WERI-Rb-1 (cell line): ENCODE data around the gene PTPN13.

Experiments used
- DNase-seq: peaks from one replicate; pipeline ENCODE4 v3.0.0-alpha.2; 2020
- H3K27ac ChIP-seq: fragments of 250-450 bp; sonication (Bioruptor Pico); 2 replicates; pipeline ENCODE4 v1.5.1; 2020; ENCODE audit warnings: mild to moderate bottlenecking, moderate library complexity
- H3K27me3 ChIP-seq: fragments of 250-450 bp; sonication (Bioruptor Pico); 2 replicates; pipeline ENCODE4 v1.5.1; 2021; ENCODE audit warnings: mild to moderate bottlenecking, low read depth, moderate library complexity; ENCODE audit not compliant: insufficient read depth, severe bottlenecking
- H3K36me3 ChIP-seq: fragments of 250-450 bp; sonication (Bioruptor Pico); 2 replicates; pipeline ENCODE4 v1.5.1; 2020; ENCODE audit warnings: mild to moderate bottlenecking, moderate library complexity
- H3K4me3 ChIP-seq: 2 replicates; pipeline ENCODE4 v1.5.1; 2011; ENCODE audit warnings: low read depth, mild to moderate bottlenecking, control low read depth, low read length
- H3K9me3 ChIP-seq: fragments of 250-450 bp; sonication (Bioruptor Pico); 2 replicates; pipeline ENCODE4 v1.5.1; 2021; ENCODE audit warnings: mild to moderate bottlenecking, moderate library complexity; ENCODE audit not compliant: severe bottlenecking
- TF ChIP-seq, protein P1 (sequence below): IDR thresholded peaks from 2 replicates; pipeline ENCODE4 v1.5.1; 2011; ENCODE audit warnings: low read depth, mild to moderate bottlenecking, control low read depth, inconsistent platforms, low read length

Gene PTPN13

DNA sequence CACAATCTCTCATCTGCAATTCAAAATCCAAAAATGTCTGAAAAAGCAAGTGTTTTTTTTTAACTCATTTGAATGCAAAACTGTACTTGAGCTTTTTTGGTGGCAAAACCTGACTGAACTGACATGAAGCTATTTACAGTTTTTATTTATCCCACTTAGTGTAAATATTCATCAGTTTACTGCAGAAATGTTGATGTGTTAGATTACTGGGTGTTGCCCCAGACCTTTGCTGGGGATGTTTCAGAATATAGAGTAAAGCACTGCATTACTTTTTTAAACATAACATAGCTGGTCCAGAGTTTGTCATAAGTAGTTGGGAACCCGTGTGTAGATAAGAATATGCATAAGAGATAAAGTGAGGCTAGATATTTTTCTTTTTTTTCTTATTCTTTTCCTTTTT, 27.3 kb downstream of the PTPN13 start:
- H3K27ac ChIP-seq, result peak overlapping the region; percentile 11; the same call in 1 of the 2 replicates
- H3K36me3 ChIP-seq, result no peaks in the 10 kb centered on the region
- no peaks in the 10 kb centered on the region for H3K9me3 ChIP-seq
- H3K4me3 ChIP-seq, result no peak overlapping the region
- TF ChIP-seq, protein P1, sequence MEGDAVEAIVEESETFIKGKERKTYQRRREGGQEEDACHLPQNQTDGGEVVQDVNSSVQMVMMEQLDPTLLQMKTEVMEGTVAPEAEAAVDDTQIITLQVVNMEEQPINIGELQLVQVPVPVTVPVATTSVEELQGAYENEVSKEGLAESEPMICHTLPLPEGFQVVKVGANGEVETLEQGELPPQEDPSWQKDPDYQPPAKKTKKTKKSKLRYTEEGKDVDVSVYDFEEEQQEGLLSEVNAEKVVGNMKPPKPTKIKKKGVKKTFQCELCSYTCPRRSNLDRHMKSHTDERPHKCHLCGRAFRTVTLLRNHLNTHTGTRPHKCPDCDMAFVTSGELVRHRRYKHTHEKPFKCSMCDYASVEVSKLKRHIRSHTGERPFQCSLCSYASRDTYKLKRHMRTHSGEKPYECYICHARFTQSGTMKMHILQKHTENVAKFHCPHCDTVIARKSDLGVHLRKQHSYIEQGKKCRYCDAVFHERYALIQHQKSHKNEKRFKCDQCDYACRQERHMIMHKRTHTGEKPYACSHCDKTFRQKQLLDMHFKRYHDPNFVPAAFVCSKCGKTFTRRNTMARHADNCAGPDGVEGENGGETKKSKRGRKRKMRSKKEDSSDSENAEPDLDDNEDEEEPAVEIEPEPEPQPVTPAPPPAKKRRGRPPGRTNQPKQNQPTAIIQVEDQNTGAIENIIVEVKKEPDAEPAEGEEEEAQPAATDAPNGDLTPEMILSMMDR, result no peak
- DNase-seq, result no peak
- H3K27me3 ChIP-seq, result no peaks in the 10 kb centered on the region

DNA sequence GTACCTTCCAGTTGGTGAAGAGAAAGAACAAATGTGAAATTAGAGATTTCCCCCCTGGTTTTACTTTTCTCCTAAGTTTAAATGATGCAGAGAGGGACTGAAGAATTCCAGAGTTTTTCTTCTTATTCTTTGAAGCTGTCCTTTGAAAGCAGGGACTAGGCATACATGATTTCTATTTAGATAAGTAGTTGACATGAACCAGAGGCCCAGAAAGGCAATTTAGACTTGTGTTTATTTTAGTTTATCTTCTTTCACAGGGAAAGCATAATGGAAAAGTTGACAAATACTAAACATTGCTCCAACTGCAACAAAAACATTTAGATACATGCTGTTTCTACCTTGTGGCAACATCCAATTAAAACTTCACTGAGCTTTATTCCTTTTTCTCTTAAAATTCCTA, 32.0 kb downstream of the PTPN13 start:
- TF ChIP-seq, protein P1, result no peak
- Histone ChIP-seq H3K9me3 (no peaks in the 10 kb centered on the region), H3K27me3 (no peaks in the 10 kb centered on the region), H3K27ac (no peak overlapping the region), H3K36me3 (no peaks in the 10 kb centered on the region; the same call in 1 of the 2 replicates), H3K4me3 (no peak overlapping the region)
- DNase-seq, result no peak

DNA sequence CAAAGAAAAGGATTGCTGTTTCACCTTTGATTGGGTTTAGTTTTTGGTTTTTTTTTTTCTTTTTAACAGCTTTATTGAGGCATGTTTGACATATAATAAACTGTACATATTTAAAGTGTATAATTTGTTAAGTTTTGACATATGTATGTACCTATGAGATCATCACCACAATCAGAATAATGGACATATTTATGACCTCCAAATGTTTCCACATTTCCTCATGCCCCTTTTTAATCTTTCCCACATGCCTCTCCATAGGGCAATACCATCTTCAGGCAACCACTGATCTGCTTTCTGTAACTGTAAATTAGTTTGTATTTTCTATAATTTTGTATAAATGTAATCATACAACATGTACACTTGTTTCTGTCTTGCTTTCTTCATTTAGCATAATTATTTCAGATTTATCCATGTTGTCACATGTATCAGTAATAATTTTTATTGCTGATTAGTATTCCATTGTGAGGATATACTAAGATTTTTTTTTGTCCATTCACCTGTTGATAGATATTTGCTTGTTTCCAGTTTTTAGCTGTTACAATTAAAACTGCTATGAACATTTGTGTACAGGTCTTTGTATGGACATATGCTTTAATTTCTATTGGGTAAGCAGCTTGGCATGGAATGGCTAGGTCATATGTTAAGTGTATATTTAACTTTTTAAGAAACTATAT, 33.5 kb downstream of the PTPN13 start:
- TF ChIP-seq, protein P1, result no peak
- Histone ChIP-seq H3K27ac (no peak overlapping the region), H3K36me3 (no peaks in the 10 kb centered on the region; the same call in 1 of the 2 replicates), H3K27me3 (no peaks in the 10 kb centered on the region), H3K4me3 (no peak overlapping the region), H3K9me3 (no peaks in the 10 kb centered on the region)
- no peak for DNase-seq

DNA sequence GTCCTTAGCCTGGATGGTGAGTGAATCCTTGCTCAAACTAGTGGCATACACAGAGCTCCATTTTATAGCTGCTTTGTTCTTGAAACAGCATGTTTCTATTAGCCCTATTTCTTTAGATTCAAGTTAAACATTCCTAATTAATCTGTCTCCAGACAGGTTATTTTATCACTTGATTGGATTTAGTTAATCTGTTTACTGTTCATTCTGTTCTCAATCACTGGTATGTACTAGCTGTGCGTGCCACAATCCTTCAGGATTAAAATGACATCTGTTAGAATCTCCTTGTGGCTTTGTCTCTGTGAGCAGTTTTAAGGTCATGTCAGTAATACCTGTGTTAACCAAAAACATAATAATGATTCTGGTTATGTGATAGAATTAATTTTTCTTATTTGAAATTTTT, 36.5 kb downstream of the PTPN13 start:
- peaks cover 3% of the 10 kb centered on the region for H3K9me3 ChIP-seq
- peak overlapping the region; percentile 69 for H3K27ac ChIP-seq
- DNase-seq, result peak; percentile 61
- H3K27me3 ChIP-seq, result no peaks in the 10 kb centered on the region
- H3K36me3 ChIP-seq, result peaks cover 11% of the 10 kb centered on the region
- H3K4me3 ChIP-seq, result no peak overlapping the region
- TF ChIP-seq, protein P1, result no peak

DNA sequence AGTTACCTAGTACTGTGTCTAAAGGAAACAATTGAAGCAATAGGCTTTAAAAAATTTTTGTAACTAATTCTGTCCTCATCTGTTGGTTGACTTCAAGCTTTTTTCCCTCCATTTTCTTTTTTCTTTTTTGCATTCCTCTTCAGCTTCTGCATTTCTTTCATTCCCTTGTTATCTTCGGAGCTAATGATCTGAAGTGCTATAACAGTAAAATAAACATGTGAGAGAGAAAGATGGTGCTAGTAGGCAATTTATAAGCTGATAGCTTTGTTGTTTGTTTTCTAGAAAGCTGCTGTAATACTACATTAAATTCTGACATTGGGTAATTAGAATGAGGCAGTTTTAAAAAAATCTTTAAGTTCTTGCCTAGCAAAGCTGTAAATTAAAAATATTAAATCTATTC, 37.1 kb downstream of the PTPN13 start:
- TF ChIP-seq, protein P1, result no peak
- H3K27me3 ChIP-seq, result no peaks in the 10 kb centered on the region
- H3K4me3 ChIP-seq, result no peak overlapping the region
- H3K27ac ChIP-seq, result peak overlapping the region; percentile 69
- peaks cover 3% of the 10 kb centered on the region for H3K9me3 ChIP-seq
- no peak for DNase-seq
- H3K36me3 ChIP-seq, result peaks cover 16% of the 10 kb centered on the region

DNA sequence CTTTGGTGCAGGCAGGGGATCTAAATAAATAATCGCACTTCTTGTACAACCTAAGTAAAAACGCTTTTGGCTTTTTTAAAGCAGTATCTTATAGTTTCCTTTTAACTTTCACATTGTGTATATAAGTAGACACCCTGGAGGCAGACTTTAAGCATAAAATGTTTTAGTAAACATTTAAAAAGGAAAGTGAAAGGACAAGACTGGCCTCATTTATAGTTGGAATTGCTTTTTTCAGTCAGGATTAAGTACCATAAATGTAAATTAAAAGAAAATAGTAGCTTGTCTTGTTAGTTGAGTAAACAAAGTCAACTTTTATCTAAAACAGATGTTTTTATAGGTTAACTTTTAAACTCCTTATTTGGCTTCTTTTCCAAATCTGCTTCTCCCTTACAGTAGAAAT, 39.7 kb downstream of the PTPN13 start:
- no peak for DNase-seq
- TF ChIP-seq, protein P1, result no peak
- Histone ChIP-seq H3K9me3 (peaks cover 3% of the 10 kb centered on the region), H3K4me3 (no peak overlapping the region), H3K27me3 (no peaks in the 10 kb centered on the region), H3K36me3 (peaks cover 17% of the 10 kb centered on the region), H3K27ac (no peak overlapping the region)
